Stimulated activated CD4-positive, alpha-beta T cell treated with anti-CD3 and anti-CD28 coated beads, Interleukin-12 subunit alpha, Interleukin-12 subunit beta, amount 100 ng/mL, for 4 hours (primary cell): ENCODE data around the gene TXK.
"Not testable (repeated sequence)": the region's sequence is repeated elsewhere in the genome, so short reads cannot be mapped to it uniquely, and the experiment has no call there.

Source experiments
- DNase-seq: peaks from one replicate; pipeline ENCODE4 v3.0.0-alpha.2; 2020

Gene TXK

GRCh38 chr4:48134081-48134480, at the start of gene TXK:
TXK (minus strand) TSS chr4:48134250; CDS start chr4:48134170, 80 bp downstream.
- DNase-seq = no peak

- DNase-seq = no peak
These were observed 46.2 kb upstream of the TXK start for GRCh38 chr4:48180234-48180633.

GRCh38 chr4:48178931-48179330, 44.9 kb upstream of the TXK start:
- no peak for DNase-seq

GRCh38 chr4:48175806-48176205, 41.8 kb upstream of the TXK start:
- no peak for DNase-seq

- DNase-seq = no peak
These were observed 41.3 kb upstream of the TXK start for GRCh38 chr4:48175328-48175727.

- DNase-seq = no peak
These were observed 39.3 kb upstream of the TXK start for GRCh38 chr4:48173056-48173991.

- no peak for DNase-seq
These were observed 38.6 kb upstream of the TXK start for GRCh38 chr4:48172651-48173050.

- DNase-seq = no peak
These were observed 35.6 kb upstream of the TXK start for GRCh38 chr4:48169636-48170035.

GRCh38 chr4:48167538-48168263, 33.7 kb upstream of the TXK start:
- no peak for DNase-seq

- DNase-seq = not testable (repeated sequence)
These were observed 30.5 kb upstream of the TXK start for GRCh38 chr4:48164561-48164960.

GRCh38 chr4:48163746-48164145, 29.7 kb upstream of the TXK start:
- no peak for DNase-seq

GRCh38 chr4:48162162-48162561, 28.1 kb upstream of the TXK start:
- DNase-seq = no peak

- no peak for DNase-seq
These were observed 23.2 kb upstream of the TXK start for GRCh38 chr4:48157271-48157670.

GRCh38 chr4:48156423-48156822, 22.4 kb upstream of the TXK start:
- DNase-seq = no peak

GRCh38 chr4:48153791-48154550, 19.9 kb upstream of the TXK start:
- no peak for DNase-seq

- no peak for DNase-seq
These were observed 18.2 kb upstream of the TXK start for GRCh38 chr4:48152259-48152658.

- no peak for DNase-seq
These were observed 15.8 kb upstream of the TXK start for GRCh38 chr4:48149827-48150370.

GRCh38 chr4:48147621-48148020, 13.6 kb upstream of the TXK start:
- DNase-seq = no peak

- DNase-seq = no peak
These were observed 7.0 kb upstream of the TXK start for GRCh38 chr4:48141048-48141447.

GRCh38 chr4:48139691-48140090, 5.6 kb upstream of the TXK start:
- DNase-seq = no peak

GRCh38 chr4:48138936-48139335, 4.9 kb upstream of the TXK start:
- no peak for DNase-seq

- no peak for DNase-seq
These were observed 4.5 kb upstream of the TXK start for GRCh38 chr4:48138511-48138910.

- no peak for DNase-seq
These were observed 3.8 kb upstream of the TXK start for GRCh38 chr4:48137846-48138245.
